Left cardiac atrium (tissue), 4 donors: Measurements from ENCODE around the gene SECTM1. TPM values are rescaled to one million over a fixed set of nuclear protein-coding genes. Genes with fewer than 3 reads are reported as not detected.

ENCODE experiments used
- ATAC-seq, 2 donors: fragments of 200-7000 bp; cut with Tn5 transposase; one replicate each; pipeline ENCODE4 v1.9.1; 2020; ENCODE audit warnings: mild to moderate bottlenecking in 2 of 2, moderate library complexity in 2 of 2
- DNase-seq: peaks from one replicate; pipeline ENCODE4 v3.0.0-alpha.2; 2020
- intact Hi-C, 2 donors: fragments of 100-400 bp; cut with DNase I; formaldehyde crosslinking; loops; one replicate each; pipeline versions ENCODE4 v1.14.1 to v1.15.1; 2022 to 2023
- total RNA-seq, 2 donors: library from RNA; stranded (reverse); fragmentation: NEBNext Ultra II Directional; extraction: Animal tissue kit (Norgen Biotek cat#: 25700); gene quantifications; one replicate each; pipeline ENCODE4 v1.2.1, GENCODE V29; 2021
- donor health status: DM: no; HTN: yes; CAD: no.
- donor health status: DM: no; HTN: yes; CAD: no; lungs with severe emphysema.
- donor health status: DM: yes; HTN: yes; CAD: no.
- donor health status: Dilated cardiomyopathy.

The SECTM1 gene
- total RNA-seq, 2 donors from 2014 or later: 6.6 to 12.6 TPM

DNA sequence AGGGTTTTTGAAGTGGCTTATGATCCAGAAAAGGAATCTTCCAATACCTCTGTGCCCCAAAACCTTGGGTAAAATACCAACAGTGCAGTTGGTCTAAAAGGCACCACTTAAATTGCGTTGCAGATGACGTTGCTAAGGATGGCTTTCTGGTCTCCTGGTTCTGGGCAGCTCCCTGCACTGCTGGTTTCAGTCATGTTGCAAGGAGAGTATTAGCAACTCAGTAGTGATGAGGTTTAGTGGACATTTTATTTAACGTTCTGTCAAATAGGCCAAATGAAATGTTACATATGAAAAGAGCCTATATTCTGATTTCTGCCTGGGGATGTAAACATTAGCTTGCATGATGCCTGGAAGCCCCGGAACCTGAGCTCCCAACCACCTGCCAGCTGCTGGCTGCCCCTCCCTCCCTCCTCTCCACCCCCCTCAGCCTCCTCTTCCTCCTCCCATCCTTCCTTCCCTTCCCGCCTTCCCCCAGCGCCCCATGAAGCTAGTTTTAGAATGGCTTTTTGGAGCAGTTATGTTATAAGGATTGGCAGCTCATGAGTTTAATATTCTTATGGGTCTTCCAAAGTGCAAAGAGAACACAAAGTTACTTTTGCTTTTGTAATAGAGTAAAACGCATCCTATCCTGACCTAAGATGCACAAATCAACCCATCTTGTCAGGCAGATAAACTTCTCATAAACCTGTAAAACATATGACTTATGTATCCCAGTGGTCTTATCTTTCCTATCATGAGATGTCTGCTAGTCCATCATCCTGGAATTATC lies 36.9 kb downstream of the SECTM1 start:
- ATAC-seq (no peak), DNase-seq (no peak)
- intact Hi-C loops: loop anchor here in 1 of 2 donors (10.0 kb wide), 1 partner anchor 52 kb away; no protein-coding TSS in a partner anchor

DNA sequence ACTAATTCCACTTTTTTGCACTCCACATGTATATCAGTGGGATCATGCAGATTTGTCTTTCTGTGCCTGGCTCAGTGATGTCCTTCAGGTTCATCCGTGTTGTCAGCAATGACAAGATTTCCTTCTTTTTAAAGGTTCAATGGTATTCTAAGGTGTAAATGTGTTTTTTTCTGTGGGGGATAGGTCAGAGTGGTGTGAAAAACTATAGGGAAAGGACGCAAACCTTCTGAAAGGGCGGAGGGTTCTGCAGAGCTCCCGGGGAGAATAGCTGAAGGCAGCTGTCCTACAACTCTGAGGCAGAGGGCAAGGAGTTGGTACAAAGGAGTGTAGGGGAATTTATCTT lies 38.1 kb downstream of the SECTM1 start:
- DNase-seq (no peak), ATAC-seq (no peak)
- intact Hi-C loops: loop anchor here in 1 of 2 donors (10.0 kb wide), 1 partner anchor 51 kb away; no protein-coding TSS in a partner anchor

DNA sequence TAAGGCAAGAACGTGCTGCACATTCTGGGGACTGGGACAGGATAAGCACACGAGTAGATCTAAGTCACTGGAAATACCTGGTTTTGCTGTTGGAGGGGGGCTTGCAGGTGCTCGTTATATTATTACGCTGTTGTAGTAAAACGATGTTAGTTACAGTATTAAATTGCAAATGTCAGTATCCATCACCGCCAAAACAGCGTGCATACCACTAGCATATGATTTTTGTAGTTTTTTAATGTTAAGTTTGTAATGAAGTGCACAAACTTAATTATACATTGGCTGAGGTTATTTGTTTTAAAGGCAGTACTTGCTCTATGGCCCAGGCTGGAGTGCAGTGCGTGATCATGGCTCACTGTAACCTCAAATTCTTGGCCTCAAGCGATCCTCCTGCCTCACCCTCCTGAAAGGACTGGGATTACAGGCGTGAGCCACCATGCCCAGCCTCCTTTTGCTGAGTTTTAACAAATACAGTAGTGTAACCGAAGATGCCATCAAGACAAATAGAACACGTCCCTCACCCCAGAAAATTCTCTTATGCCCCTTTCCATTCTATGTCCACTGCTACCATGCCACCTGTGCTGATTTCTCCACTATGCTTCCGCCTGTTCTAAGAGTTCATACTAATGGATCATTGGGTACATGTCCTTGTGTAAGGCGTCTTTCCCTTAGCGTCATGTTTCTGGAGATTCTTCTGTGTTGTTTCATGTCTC lies 39.3 kb downstream of the SECTM1 start:
- intact Hi-C loops: loop anchor here in 1 of 2 donors (10.0 kb wide), 1 partner anchor 49 kb away; no protein-coding TSS in a partner anchor
- DNase-seq: no peak
- ATAC-seq: no peak

DNA sequence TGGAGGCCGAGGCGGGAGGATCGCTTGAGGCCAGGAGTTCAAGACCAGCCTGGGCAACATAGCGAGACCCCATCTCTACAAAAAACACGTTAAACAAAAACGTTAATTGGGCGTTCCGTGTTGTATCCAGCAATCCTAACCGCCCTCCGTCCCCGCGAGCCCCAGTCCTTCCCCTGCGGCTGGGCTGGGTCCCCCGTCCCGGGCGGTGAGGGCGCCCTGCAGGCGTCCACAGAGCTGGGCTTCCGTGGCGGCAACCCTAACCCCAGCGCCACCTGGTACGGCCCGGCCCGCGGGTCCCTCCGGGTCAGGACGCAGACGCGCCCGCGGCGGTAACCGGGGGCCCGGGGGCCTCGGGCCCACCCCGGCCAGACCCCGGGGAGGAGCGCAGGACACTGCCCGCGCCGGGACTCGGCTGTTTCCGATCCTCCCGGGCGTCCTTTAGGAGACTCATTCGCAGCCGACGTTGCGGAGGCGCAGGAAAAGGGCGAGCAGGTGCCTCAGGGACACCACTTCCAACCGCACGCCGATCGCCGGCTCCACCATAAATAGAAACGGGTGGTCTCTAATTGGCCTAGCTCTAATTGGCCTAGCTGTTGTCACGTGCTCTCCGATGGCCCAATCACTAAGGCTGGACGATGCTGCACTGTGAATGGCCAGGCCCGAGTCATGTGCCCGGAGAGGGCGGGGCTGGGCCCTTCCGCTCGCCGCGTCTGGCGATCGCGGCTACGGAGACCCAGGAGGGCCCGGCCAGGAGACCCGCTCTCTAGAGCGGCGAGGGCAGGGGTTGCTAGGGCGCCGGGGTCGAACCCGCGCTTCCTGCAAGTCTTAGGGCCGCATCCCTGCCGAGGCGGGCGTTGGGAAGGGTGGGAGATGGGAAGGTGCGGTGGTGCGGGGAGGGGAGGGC lies 41.1 kb downstream of the SECTM1 start:
- intact Hi-C loops: loop anchor here in 1 of 2 donors (10.0 kb wide), 1 partner anchor 48 kb away; no protein-coding TSS in a partner anchor
- DNase-seq (peak; percentile 97), ATAC-seq (peak; percentile 96 to 97)

DNA sequence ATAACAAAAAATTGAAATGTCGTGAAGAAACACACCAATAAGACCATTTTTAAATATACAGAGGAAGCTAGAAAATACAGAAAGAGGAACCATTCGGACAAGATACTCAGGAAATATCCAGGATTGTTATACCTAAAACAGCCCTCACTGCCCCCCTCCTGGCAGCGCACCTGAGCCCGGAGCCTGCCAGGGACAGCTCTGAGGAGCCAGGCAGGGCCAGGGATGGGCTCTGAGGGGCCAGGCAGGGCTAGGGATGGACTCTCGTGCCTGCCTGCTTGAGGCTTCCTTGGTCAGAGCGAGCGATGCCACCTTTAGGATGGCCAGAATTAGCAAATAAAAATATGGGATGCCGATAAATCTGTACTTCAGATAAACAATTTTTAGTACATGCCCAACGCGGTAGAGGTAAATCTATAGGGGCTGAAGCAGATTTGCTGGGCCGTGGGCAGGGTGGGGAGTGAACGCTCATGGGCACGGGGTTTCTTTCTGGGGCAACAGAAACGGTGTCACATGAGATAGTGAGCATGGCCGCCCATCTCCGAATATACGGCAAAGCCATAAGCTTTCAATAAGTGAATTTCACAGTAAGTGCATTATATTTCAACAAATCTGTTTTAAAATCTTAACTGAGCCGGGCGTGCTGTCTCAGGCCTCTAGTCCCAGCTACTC lies 41.9 kb downstream of the SECTM1 start:
- ATAC-seq (no peak), DNase-seq (no peak)
- intact Hi-C loops: loop anchor here in 1 of 2 donors (10.0 kb wide), 1 partner anchor 47 kb away; no protein-coding TSS in a partner anchor

DNA sequence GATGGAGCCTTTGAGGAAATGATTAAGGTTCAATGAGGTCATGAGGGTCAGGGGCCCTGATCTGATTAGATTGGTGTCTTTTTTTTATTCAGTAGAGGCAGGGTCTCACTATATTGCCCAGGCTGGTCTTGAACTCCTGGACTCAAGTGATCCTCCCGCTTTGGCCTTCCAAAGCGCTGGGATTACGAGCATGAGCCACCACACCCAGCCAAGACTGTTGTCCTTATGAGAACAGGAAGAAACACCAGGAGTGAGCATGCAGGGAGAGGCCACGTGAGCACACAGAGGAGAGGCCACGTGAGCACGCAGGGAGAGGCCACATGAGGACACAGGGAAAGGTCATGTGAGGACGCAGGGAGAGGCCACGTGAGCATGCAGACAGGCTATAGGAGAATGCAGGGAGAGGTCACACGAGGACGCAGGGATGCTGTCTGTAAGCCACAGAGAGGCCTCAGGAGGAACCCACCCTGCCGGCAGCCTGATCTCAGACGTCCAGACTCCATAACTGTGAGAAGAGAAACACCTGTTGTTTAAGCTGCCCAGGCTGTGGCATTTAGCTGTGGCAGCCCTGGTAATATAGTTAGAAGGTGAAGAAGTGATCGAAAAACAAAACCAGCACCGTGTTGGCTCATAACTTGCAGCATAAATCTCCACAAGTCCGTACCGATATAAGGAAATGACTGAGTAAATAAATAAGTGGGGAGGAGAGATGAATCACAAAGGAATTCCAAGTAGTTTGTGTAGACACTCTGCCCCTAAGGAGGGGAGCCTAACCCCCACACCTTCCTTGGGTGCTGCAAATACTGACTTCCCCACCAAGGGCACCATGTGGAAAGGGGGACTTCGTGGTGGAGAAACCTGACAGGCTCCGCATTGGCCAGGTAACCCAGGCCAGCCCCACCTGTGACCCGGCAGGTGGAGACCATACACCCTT lies 45.4 kb downstream of the SECTM1 start:
- intact Hi-C loops: no loop called here

DNA sequence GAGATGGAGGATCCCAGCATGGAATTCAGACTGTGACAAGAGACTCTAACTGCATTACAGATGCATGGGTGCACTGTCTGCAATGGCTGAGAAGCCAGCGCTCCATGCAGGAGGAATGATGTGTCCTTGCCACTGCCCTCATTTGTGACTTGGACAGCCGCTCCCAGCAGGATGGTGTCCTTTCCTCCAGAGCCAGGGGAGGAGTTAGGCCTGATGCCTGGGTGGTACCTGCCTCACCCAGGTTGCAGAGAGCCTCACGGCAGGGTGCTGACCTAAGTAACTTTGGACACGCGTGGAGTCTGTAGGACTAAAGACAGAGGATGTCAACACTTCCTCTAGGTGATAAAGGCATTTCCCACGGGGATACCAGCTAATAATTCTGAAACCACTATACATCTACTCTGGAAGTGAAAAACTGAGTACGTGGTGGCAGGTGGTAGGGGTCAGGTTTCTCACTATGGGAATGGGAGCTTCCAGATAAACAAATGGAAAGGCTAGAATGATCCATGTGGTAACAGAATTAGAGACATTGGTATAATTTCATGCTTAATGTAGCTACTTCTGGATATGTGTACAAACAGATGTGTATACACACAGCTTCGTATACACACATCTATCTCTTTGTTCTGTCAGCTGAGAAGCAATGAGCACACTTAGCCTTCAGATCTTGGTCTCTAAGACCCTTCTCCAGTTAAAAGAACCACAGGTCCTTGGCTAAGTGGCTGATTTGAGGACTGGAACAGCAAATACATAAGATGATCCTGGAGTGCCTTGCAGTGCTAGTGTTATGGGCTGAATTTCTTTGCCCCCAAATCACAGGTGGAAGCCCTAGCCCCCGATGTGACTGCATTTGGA lies 46.3 kb downstream of the SECTM1 start:
- ATAC-seq (no peak), DNase-seq (no peak)
- intact Hi-C loops: no loop called here

More for the DNA sequence above, 45.4 kb downstream of the SECTM1 start:
- DNase-seq: peak; percentile 60
- peak; percentile 15 to 37 for ATAC-seq

DNA sequence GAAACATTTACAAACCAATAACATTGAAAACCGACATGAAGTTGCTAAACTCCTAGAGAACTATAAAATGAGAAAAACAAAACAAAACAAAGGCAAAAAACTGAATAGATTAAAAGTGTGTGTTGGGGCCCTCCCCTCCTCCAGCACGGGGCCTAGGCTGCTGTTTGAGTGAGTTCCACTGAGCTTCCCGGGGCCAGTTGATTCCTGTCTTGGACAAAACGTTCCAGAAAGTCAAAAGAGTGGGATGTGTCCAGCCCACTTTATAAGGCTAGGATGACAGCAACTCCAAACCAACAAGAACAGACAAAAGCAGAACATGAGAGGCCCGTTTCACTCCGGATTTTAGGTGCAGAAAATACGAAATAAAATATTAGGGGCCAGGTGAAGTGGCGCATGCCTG lies 48.4 kb downstream of the SECTM1 start:
- ATAC-seq: no peak
- intact Hi-C loops: no loop called here

DNA sequence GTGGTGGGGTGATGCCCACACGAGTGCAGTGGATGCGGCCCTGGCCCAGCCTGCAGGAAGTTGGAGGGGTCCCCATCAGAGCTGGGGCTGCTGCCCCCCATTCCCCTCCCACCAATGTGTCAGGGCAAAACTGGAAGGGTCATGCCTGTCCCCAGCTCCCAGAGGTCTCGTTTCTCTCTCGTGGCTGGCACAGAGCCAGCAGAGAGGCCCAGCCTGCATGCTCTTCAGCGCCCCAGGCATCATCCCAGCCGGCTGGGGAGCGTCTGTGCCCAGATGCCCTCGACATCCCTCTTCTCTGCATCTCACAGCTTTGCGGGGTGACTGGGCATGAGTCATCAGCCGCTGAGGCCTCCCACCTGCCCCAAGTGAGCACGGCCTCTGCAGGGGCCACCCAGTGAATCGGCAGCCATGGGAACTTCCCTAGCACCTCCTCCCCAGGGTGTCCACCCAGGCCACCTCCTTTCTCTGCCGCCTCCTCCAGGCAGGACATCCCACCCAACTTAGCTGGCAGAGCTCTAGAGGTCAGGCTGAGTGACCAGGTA lies 50.3 kb downstream of the SECTM1 start:
- intact Hi-C loops: no loop called here
- no peak for ATAC-seq
- DNase-seq: no peak

More for the DNA sequence above, 48.4 kb downstream of the SECTM1 start:
- no peak for DNase-seq

DNA sequence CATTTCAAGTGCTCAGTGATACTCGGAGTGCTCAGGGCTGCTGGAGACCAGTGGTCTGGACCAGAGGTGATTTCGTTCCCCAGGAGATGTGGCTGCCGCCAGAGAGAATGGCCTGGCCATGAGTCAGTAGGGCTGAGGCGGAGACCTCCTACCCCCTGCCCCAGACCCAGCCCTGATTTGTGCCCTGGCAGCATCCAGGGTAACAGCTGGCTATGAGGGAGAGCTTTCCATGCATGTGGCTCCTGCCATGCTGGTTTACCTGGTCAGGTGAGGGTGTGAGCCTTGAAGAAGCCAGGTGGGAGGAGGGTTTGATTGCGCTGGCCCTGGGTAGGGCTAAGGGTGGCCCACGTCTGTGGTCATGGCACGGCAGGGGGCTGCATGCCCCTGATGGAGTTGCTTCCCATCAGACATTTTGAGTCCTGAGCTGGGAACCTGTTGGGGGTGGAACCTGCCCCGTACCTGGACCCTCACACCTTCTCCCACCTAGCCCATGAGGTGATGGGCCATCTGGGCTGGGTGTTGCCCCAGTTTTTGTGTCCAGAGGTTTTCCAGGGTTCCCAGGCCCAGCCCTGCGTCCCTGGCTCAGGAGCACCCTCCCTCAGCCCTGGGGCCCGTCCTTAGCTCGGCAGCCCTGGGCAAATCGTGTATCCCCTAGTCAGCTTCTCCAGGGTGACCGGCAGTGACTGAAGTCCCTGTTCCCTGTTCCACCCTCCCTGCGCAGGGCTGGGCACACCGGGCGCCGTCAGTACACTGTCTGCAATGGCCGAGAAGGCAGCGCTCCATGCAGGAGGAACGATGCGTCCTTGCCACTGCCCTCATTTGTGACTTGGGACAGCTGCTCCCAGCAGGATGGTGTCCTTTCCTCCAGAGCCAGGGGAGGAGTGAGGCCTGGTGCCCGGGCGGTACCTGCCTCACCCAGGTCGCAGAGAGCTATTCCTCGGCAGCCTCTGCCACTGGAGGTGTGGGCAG lies 51.0 kb downstream of the SECTM1 start:
- no peak for DNase-seq
- intact Hi-C loops: no loop called here
- no peak for ATAC-seq

DNA sequence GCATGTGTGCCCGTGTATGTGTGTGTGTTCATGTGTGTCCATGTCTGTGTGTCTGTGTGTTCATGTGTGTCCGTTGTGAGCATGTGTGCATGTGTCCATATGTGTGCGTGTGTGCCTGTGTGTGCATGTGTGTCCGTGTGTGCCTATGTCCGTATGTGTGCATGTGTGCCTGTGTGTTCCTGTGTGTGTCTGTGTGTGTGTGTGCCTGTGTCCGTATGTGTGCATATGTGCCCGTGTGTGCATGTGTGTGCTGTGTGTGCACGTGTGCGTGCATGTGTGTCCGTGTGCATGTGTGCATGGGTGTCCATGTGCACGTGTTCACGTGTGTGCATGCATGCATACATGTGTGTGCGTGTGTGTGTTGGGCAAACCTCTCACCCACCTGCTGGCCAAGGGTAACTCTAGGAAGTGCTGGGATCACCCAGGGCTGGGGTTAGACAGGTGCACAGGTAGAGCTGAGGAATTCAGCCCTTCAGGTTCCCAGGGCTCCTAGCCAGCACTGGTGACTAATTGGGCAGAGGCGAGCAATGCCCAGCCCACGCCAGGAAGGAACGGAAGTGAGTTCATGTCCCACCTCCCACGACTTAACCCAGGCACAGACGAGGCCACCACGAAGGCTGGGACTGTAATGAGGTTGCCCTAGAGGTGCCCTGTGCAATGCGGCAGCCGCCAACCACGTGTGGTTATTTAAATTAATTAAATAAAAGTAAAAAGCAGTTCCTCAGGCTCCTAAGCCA lies 51.9 kb downstream of the SECTM1 start:
- intact Hi-C loops: no loop called here
- peak in 1 of 2 donors; percentile 59 for ATAC-seq
- DNase-seq: no peak

DNA sequence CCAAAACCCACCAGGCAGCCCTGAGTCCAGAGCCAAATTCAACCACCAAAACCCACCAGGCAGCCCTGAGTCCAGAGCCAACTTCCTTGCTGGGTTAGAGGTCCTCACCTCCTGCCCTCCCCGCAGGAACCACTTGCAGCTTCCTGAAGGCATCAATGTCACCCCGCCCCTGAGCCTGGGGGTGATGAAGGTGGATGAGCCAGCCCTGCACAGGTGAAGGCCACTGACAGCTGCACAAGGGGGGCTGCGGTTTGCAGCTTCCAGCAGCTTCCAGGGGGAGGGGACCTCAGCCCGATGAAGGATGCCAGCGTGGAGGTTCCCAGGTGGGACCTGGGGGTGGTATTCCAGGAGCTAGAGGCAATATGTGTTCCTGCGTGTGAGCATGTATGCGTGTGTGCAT lies 52.5 kb downstream of the SECTM1 start:
- ATAC-seq (no peak), DNase-seq (no peak)
- intact Hi-C loops: no loop called here

DNA sequence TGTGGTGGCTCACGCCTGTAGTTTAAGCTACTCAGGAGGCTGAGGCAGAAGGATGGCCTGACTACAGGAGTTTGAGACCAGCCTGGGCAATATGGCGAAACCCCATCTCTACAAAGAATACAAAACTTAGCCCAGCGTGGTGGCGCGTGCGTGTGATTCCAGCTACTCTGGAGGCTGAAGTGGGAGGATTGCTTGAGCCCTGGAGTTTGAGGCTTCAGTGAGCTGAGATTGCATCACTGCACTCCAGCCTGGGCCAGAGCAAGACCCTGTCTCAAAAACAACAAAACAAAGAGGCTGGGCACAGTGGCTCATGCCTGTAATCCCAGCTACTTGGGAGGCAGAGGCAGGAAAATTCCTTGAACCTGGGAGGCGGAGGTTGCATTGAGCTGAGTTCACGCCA lies 53.0 kb downstream of the SECTM1 start:
- no peak for DNase-seq
- intact Hi-C loops: no loop called here
- ATAC-seq: no peak

DNA sequence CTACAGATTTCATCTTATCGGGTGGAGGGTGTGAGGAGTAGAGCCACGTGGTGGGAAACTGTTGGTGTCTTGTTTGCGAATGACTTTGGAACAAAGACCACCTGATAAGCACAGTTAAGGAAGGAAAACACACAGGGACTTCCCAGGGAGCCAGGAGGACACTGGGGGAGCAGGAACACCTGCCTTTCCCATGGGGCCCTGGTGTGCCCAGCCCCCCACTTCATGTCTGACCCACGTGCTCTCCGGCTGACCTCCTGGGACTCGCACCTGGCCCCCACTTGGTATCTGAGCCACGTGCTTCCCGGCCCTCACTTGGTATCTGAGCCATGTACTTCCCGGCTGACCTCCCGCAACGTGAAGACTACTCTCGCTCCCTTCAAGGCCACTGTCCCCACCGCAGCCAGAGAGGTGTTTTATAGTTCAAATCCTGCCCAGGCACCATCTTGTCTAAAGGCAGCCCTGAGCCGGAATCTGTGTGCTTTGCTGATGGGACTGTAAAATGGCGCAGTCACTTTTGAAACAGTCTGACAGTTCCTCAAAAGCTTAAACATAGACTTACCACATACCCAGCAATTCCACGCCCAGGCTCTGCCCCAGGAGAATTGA lies 54.7 kb downstream of the SECTM1 start:
- no peak for DNase-seq
- no peak for ATAC-seq
- intact Hi-C loops: no loop called here
